Natural killer cell (primary cell): Measurements from ENCODE around the gene SPESP1. TPM values are rescaled to one million over a fixed set of nuclear protein-coding genes. Genes with fewer than 3 reads are reported as not detected.
A peak's percentile ranks its signal among the peaks of the same experiment; 100 is the strongest.

ENCODE experiments used
- ATAC-seq, 3 donors: fragments of 150-1000 bp in 2 of 3; fragments of 200-7000 bp in 1 of 3; cut with Tn5 transposase; 1 replicate in 1 of 3; 2 replicates in 2 of 3; pipeline ENCODE4 v1.10.0; 2021; ENCODE audit warnings: mild to moderate bottlenecking in 2 of 3, moderate library complexity in 2 of 3
- DNase-seq, 2 donors: peaks; one replicate each; pipeline versions ENCODE4 v3.0.0 to v3.0.0-alpha.2; 2013 to 2021; ENCODE audit warnings: mixed read lengths in 1 of 2
- H3K27ac ChIP-seq: one replicate; pipeline ENCODE4 v1.5.1; 2013; ENCODE audit warnings: mild to moderate bottlenecking, low read length
- H3K27me3 ChIP-seq: one replicate; pipeline ENCODE4 v1.6.1; 2013; ENCODE audit warnings: low read length; ENCODE audit not compliant: control insufficient read depth, insufficient read depth
- H3K36me3 ChIP-seq: one replicate; pipeline ENCODE4 v1.6.1; 2013; ENCODE audit warnings: low read length; ENCODE audit not compliant: control insufficient read depth, insufficient read depth
- H3K4me1 ChIP-seq: one replicate; pipeline ENCODE4 v1.6.1; 2013; ENCODE audit warnings: low read length; ENCODE audit not compliant: control insufficient read depth, insufficient read depth
- H3K4me3 ChIP-seq: one replicate; pipeline ENCODE4 v1.5.1; 2013; ENCODE audit warnings: low read length
- H3K9me3 ChIP-seq: one replicate; pipeline ENCODE4 v1.6.1; 2013; ENCODE audit warnings: low read length; ENCODE audit not compliant: control insufficient read depth, insufficient read depth
- H3K27ac Mint-ChIP-seq, 2 donors: one replicate each; pipeline ENCODE4 v1.8.0; 2022; ENCODE audit warnings: mild to moderate bottlenecking in 2 of 2, mixed read lengths in 2 of 2, moderate library complexity in 1 of 2
- H3K27me3 Mint-ChIP-seq, 2 donors: one replicate each; pipeline ENCODE4 v1.8.0; 2022; ENCODE audit warnings: low read depth in 2 of 2, mixed read lengths in 2 of 2
- H3K36me3 Mint-ChIP-seq: one replicate; pipeline ENCODE4 v1.8.0; 2022; ENCODE audit warnings: mixed read lengths
- H3K4me1 Mint-ChIP-seq, 2 donors: one replicate each; pipeline ENCODE4 v1.8.0; 2022; ENCODE audit warnings: mixed read lengths in 2 of 2
- H3K4me3 Mint-ChIP-seq: one replicate; pipeline ENCODE4 v1.8.0; 2022; ENCODE audit warnings: mild to moderate bottlenecking, moderate library complexity, mixed read lengths
- H3K9me3 Mint-ChIP-seq, 2 donors: one replicate each; pipeline ENCODE4 v1.8.0; 2022; ENCODE audit warnings: mixed read lengths in 2 of 2
- WGBS: methylation state at CpG from one replicate; pipeline ENCODE4 v1.1.7; 2013; ENCODE audit warnings: missing lambda C conversion rate; ENCODE audit not compliant: insufficient coverage; 5-methylcytosine and 5-hydroxymethylcytosine counted together
- intact Hi-C: fragments of 100-400 bp; cut with micrococcal nuclease; formaldehyde crosslinking; loops from one replicate; pipeline ENCODE4 v1.14.2; 2022
- total RNA-seq, 4 donors: library from RNA; stranded (reverse); fragments of 120-200 nt in 1 of 4; gene quantifications; one replicate each; pipeline versions ENCODE4 v1.2.3 to v1.2.4, GENCODE V29; 2013 to 2022
- TF ChIP-seq, protein P1 (sequence below): fragments of 200-600 bp; IDR thresholded peaks from one replicate; pipeline ENCODE4 v1.8.0; 2022; ENCODE audit warnings: antibody characterized with exemption

SPESP1 gene
- under 1 TPM in 1 of 3 donors, not detected in 2; 0.43 TPM for total RNA-seq
- 0.43 TPM for total RNA-seq (2013)

DNA sequence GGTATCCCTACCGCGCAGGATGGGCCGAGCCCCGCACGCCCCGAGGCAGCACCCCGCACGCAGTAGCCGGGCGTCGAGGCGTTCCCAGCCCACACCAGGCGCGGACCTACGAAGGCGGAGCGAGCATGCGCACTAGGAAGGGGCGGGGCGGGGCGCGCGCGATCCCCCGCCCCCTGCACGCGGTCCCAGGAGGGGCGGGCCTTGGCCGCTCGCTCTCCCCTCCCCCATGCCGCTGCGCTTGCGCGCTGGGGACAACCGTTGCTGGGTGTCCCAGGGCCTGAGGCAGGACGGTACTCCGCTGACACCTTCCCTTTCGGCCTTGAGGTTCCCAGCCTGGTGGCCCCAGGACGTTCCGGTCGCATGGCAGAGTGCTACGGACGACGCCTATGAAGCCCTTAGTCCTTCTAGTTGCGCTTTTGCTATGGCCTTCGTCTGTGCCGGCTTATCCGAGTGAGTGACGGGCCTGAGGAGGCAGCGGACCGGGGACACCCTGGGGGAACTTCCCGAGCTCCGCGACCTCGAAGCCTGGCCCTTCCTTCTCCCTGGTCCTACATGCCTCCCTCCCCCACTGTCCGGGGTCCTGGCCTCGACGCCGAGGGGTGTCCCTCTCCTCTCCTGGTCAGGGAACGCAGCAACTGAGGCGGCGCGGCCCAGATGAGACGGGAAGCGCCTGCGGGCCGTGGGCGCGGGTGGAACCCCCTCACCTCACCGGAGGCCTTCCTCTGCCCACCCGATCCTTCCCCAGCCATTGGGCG, at the start of gene SPESP1:
TSS of gene SPESP1 (plus strand) at position 258 of the 755 bp plus-strand sequence. CDS start at position 387, 129 bp downstream.
- H3K27me3 ChIP-seq = peaks cover 2% of the 10 kb centered on the region
- H3K27ac Mint-ChIP-seq = no peak within 1 kb of the TSS
- ATAC-seq = peak; percentile 27 to 92 (median 86)
- no peaks in the 10 kb centered on the region for H3K4me1 Mint-ChIP-seq
- intact Hi-C loops = no loop called here
- TF ChIP-seq, protein P1, sequence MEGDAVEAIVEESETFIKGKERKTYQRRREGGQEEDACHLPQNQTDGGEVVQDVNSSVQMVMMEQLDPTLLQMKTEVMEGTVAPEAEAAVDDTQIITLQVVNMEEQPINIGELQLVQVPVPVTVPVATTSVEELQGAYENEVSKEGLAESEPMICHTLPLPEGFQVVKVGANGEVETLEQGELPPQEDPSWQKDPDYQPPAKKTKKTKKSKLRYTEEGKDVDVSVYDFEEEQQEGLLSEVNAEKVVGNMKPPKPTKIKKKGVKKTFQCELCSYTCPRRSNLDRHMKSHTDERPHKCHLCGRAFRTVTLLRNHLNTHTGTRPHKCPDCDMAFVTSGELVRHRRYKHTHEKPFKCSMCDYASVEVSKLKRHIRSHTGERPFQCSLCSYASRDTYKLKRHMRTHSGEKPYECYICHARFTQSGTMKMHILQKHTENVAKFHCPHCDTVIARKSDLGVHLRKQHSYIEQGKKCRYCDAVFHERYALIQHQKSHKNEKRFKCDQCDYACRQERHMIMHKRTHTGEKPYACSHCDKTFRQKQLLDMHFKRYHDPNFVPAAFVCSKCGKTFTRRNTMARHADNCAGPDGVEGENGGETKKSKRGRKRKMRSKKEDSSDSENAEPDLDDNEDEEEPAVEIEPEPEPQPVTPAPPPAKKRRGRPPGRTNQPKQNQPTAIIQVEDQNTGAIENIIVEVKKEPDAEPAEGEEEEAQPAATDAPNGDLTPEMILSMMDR = no peak
- no peaks in the 10 kb centered on the region for H3K9me3 ChIP-seq
- H3K36me3 Mint-ChIP-seq = no peaks in the 10 kb centered on the region
- H3K27me3 Mint-ChIP-seq = peaks cover 11 to 28% of the 10 kb centered on the region in 2 donors
- no peak within 1 kb of the TSS for H3K27ac ChIP-seq
- peak; percentile 21 to 52 for DNase-seq
- H3K4me3 Mint-ChIP-seq = peak within 1 kb of the TSS; percentile 58
- H3K36me3 ChIP-seq = no peaks in the 10 kb centered on the region
- H3K9me3 Mint-ChIP-seq = no peaks in the 10 kb centered on the region
- no peaks in the 10 kb centered on the region for H3K4me1 ChIP-seq
- H3K4me3 ChIP-seq = peak within 1 kb of the TSS; percentile 16
- WGBS = 70% methylated on average over 72 of the region's 72 CpGs

DNA sequence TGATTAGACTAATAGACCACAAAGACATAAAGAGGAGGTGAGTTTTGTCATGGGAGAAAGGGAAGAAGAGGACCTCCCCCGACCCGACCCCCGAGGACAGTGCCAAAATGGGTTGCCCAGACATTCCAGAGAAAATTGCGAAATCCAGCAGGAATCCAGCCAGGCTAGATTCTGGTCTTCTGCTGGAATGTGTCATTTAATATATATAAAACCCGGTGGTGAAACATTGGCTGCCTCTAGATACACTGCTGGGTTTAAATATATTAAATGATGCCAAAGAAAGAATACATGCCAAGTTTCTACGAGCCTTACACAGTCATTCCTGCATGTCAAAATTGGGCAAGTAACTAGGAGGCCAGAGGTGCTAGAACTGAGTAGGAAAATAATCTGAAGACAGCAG, 45.3 kb upstream of the SPESP1 start:
- Histone ChIP-seq H3K27me3 (no peaks in the 10 kb centered on the region), H3K4me1 (peaks cover 4% of the 10 kb centered on the region), H3K27ac (no peak overlapping the region), H3K9me3 (no peaks in the 10 kb centered on the region), H3K4me3 (no peak overlapping the region), H3K36me3 (no peaks in the 10 kb centered on the region)
- WGBS = 85% methylated on average over 6 of the region's 6 CpGs
- ATAC-seq (no peak), DNase-seq (no peak)
- Mint-ChIP-seq H3K4me1 (no peaks in the 10 kb centered on the region), H3K9me3 (no peaks in the 10 kb centered on the region), H3K27me3 (no peaks in the 10 kb centered on the region), H3K4me3 (no peak overlapping the region), H3K27ac (no peak overlapping the region), H3K36me3 (no peaks in the 10 kb centered on the region)
- TF ChIP-seq, protein P1 = no peak
- intact Hi-C loops = no loop called here

DNA sequence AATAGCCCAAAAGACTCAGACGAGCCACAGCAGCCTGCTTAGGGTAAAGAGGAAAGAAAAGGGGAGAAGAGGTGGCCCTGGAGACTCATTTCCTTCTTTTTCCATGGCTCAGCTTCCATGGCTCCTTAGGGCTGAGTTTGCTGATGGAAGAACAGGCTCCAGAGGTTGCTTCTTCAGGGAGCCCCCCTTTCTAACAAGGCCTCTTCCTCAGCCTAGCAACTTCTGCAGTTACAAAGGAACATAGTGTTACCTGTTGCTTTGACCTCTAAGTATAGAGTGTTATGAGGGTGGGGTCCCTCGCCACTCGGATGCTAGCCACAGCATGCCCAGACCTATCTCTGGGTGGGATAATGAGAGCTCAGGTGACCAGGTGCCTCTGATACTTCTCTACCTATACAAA, 43.2 kb upstream of the SPESP1 start:
- no peak for DNase-seq
- WGBS = 71% methylated on average over 2 of the region's 3 CpGs
- H3K27ac ChIP-seq = no peak overlapping the region
- no peak for ATAC-seq
- H3K36me3 Mint-ChIP-seq = no peaks in the 10 kb centered on the region
- H3K9me3 Mint-ChIP-seq = no peaks in the 10 kb centered on the region
- H3K27ac Mint-ChIP-seq = no peak overlapping the region
- no peaks in the 10 kb centered on the region for H3K4me1 Mint-ChIP-seq
- H3K36me3 ChIP-seq = no peaks in the 10 kb centered on the region
- peaks cover 4% of the 10 kb centered on the region for H3K4me1 ChIP-seq
- H3K4me3 Mint-ChIP-seq = no peak overlapping the region
- no peaks in the 10 kb centered on the region for H3K9me3 ChIP-seq
- H3K27me3 Mint-ChIP-seq = peaks cover 5 to 13% of the 10 kb centered on the region in 2 donors
- TF ChIP-seq, protein P1 = no peak
- intact Hi-C loops = no loop called here
- no peak overlapping the region for H3K4me3 ChIP-seq
- H3K27me3 ChIP-seq = no peaks in the 10 kb centered on the region

DNA sequence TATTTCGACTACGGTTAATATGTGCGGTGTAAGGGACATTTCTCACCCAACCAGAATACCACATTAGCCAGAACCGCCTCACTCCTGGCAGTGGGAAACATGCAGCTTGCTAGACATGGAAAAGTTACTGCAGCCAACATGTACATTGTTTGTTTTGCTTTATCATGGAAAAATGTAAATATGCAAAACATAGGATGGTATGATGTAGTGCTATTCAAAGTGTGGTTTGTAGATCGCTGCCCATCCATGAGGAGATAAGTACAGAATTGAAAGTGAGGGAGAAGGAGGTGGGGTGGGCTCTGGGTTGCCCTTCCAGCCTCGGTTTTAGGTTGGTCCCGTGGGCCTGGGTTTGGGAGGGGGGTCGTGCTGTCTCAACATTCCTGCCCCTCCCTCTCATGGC, 42.5 kb upstream of the SPESP1 start:
- DNase-seq (no peak), ATAC-seq (no peak)
- Mint-ChIP-seq H3K4me3 (no peak overlapping the region), H3K4me1 (no peaks in the 10 kb centered on the region), H3K27me3 (peaks cover 9 to 20% of the 10 kb centered on the region in 2 donors), H3K27ac (no peak overlapping the region), H3K36me3 (no peaks in the 10 kb centered on the region), H3K9me3 (no peaks in the 10 kb centered on the region)
- Histone ChIP-seq H3K9me3 (no peaks in the 10 kb centered on the region), H3K27me3 (no peaks in the 10 kb centered on the region), H3K36me3 (no peaks in the 10 kb centered on the region), H3K27ac (no peak overlapping the region), H3K4me1 (peaks cover 4% of the 10 kb centered on the region), H3K4me3 (no peak overlapping the region)
- intact Hi-C loops = no loop called here
- WGBS = 88% methylated on average over 8 of the region's 8 CpGs
- TF ChIP-seq, protein P1 = no peak
